ENCODE measurements around the gene DEUP1.

GRCh38 chr11:93368022-93368421 lies 37.5 kb downstream of the DEUP1 start:
- TF ChIP-seq CTCF (IDR thresholded peaks at IDR 0.05 in 4 of 5, conservative IDR thresholded peaks at IDR 0.05 in 1 of 5): no peak
- no peak for TF ChIP-seq POLR2A (IDR thresholded peaks at IDR 0.05)
